ENCODE results near the gene ASB1. TPM values are rescaled to one million over a fixed set of nuclear protein-coding genes. Genes with fewer than 3 reads are reported as not detected.

Gene ASB1
- total and polyA plus RNA-seq, 9 of the 15 experiments (the other 6 are each of a cell fraction or from before 2014, with no cell fraction given) = 6.3 to 37.7 (median 23.9) TPM

GRCh38 chr2:238459081-238459629, 32.4 kb downstream of the ASB1 start:
- H3K27ac ChIP-seq (ENCODE audit: extremely low read depth, low read depth, low read length) = no peak overlapping the region
- no peak overlapping the region for H2AFZ ChIP-seq (ENCODE audit: low read depth, low read length)
- H3K9me1 ChIP-seq (ENCODE audit: control insufficient read depth, insufficient read depth, low read length) = no peaks in the 10 kb centered on the region
- BruUV-seq (replicated peaks) = no TSS peak
- TF ChIP-seq HNRNPUL1 (IDR thresholded peaks at IDR 0.05; ENCODE audit: low read length) = no peak
- no peak for TF ChIP-seq PHF21A (IDR thresholded peaks at IDR 0.05; ENCODE audit: borderline replicate concordance, low read depth)
- no peak for TF ChIP-seq TAF1 (IDR thresholded peaks at IDR 0.05; ENCODE audit: control insufficient read depth, extremely low read depth, insufficient read depth, low read length, severe bottlenecking)
- no peak for TF ChIP-seq PKNOX1 (IDR thresholded peaks at IDR 0.05)
- TF ChIP-seq, protein P1, sequence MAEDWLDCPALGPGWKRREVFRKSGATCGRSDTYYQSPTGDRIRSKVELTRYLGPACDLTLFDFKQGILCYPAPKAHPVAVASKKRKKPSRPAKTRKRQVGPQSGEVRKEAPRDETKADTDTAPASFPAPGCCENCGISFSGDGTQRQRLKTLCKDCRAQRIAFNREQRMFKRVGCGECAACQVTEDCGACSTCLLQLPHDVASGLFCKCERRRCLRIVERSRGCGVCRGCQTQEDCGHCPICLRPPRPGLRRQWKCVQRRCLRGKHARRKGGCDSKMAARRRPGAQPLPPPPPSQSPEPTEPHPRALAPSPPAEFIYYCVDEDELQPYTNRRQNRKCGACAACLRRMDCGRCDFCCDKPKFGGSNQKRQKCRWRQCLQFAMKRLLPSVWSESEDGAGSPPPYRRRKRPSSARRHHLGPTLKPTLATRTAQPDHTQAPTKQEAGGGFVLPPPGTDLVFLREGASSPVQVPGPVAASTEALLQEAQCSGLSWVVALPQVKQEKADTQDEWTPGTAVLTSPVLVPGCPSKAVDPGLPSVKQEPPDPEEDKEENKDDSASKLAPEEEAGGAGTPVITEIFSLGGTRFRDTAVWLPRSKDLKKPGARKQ (CRISPR knock-in tag; IDR thresholded peaks at IDR 0.05) = no peak
- ChIA-PET CTCF (ENCODE audit: low intra/inter-chr PET ratio) (no interaction called here), POLR2A (interaction anchor here (0.8 kb wide), 1 partner anchor 90 kb away, joined by 4 read pairs; no protein-coding TSS in a partner anchor)
- in situ Hi-C loops (cut with MboI) = no loop called here
- no peaks in the 10 kb centered on the region for H4K20me1 ChIP-seq (replicated peaks; ENCODE audit: control insufficient read depth, insufficient read depth, low read length)
- H3K4me1 ChIP-seq (replicated peaks in 1 of 2; ENCODE audit: control insufficient read depth in 2 of 2, insufficient read depth in 2 of 2, low read length in 2 of 2) = no peaks in the 10 kb centered on the region; a peak in 1 of 5 replicates
- H3K4me3 ChIP-seq = no peak overlapping the region
- no peak for DNase-seq (ENCODE audit: extremely low read depth in 1 of 4, low spot score in 3 of 4)
- no peaks in the 10 kb centered on the region for H3K79me2 ChIP-seq (ENCODE audit: control insufficient read depth, insufficient read depth, low read length)
- intact Hi-C loops (cut with micrococcal nuclease) = no loop called here
- no peak overlapping the region for H3K4me2 ChIP-seq (ENCODE audit: insufficient read depth, low read length)
- no peaks in the 10 kb centered on the region for H3K9me3 ChIP-seq (replicated peaks; ENCODE audit: control insufficient read depth, insufficient read depth, low read depth, low read length)
- H3K27me3 ChIP-seq (ENCODE audit: control insufficient read depth in 2 of 2, insufficient read depth in 2 of 2, low read length in 2 of 2) = peaks cover 0 to 24% of the 10 kb centered on the region in 2 experiments; a peak in 3 of 5 replicates
- H3K9ac ChIP-seq (ENCODE audit: insufficient read depth in 1 of 2, low read depth in 2 of 2, low read length in 2 of 2) = peak overlapping the region in 1 of 2 experiments; percentile 26; a peak in 2 of 4 replicates
- no peak for ATAC-seq
- 10% methylated on average over 6 of the region's 8 CpGs for WGBS (ENCODE audit: insufficient coverage, low coverage, missing lambda C conversion rate)
- H3K36me3 ChIP-seq (ENCODE audit: control insufficient read depth, insufficient read depth, low read length) = no peaks in the 10 kb centered on the region
- FAIRE-seq = no peak
